ENCODE results near the gene CMC4.

The CMC4 gene

DNA sequence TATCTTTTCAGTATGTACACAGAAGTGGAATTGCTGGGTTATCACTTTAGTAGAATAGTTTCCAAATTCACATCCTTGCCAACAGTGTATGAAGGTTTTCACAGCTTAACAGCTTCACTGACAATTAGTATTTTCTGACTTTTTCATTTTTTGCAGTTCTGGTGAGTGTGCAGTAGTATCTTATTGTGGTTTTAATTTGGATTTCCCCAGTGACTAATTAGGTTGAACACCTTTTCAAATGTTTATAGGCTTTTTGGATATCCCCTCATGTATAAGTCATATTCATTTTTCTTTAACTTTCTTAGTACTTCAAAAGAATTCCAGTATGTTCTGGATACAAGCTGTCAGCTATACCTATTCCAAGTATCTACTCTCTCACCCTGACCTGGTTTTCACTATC is 37.5 kb upstream of the CMC4 start:
- TF ChIP-seq YY1 (IDR thresholded peaks at IDR 0.05; ENCODE audit: low read depth): no peak
- TF ChIP-seq, protein P1, sequence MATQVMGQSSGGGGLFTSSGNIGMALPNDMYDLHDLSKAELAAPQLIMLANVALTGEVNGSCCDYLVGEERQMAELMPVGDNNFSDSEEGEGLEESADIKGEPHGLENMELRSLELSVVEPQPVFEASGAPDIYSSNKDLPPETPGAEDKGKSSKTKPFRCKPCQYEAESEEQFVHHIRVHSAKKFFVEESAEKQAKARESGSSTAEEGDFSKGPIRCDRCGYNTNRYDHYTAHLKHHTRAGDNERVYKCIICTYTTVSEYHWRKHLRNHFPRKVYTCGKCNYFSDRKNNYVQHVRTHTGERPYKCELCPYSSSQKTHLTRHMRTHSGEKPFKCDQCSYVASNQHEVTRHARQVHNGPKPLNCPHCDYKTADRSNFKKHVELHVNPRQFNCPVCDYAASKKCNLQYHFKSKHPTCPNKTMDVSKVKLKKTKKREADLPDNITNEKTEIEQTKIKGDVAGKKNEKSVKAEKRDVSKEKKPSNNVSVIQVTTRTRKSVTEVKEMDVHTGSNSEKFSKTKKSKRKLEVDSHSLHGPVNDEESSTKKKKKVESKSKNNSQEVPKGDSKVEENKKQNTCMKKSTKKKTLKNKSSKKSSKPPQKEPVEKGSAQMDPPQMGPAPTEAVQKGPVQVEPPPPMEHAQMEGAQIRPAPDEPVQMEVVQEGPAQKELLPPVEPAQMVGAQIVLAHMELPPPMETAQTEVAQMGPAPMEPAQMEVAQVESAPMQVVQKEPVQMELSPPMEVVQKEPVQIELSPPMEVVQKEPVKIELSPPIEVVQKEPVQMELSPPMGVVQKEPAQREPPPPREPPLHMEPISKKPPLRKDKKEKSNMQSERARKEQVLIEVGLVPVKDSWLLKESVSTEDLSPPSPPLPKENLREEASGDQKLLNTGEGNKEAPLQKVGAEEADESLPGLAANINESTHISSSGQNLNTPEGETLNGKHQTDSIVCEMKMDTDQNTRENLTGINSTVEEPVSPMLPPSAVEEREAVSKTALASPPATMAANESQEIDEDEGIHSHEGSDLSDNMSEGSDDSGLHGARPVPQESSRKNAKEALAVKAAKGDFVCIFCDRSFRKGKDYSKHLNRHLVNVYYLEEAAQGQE (IDR thresholded peaks at IDR 0.05; ENCODE audit: low read depth): no peak
- no peak for TF ChIP-seq NFIC (IDR thresholded peaks at IDR 0.05)
- TF ChIP-seq TCF12 (IDR thresholded peaks at IDR 0.05; ENCODE audit: low read depth): no peak
- TF ChIP-seq TEAD4 (IDR thresholded peaks at IDR 0.05): no peak
- TF ChIP-seq CEBPB (IDR thresholded peaks at IDR 0.05): no peak
- no peak for TF ChIP-seq CREB1 (IDR thresholded peaks at IDR 0.05; ENCODE audit: low read depth)
- TF ChIP-seq FOXM1 (IDR thresholded peaks at IDR 0.05; ENCODE audit: borderline replicate concordance, low read depth): no peak
- no peak for TF ChIP-seq TAF1 (IDR thresholded peaks at IDR 0.05; ENCODE audit: low read depth)
- no peak for TF ChIP-seq EGR1 (IDR thresholded peaks at IDR 0.05)
- TF ChIP-seq ZBTB7A (IDR thresholded peaks at IDR 0.05; ENCODE audit: low read depth): no peak
- TF ChIP-seq, protein P2, sequence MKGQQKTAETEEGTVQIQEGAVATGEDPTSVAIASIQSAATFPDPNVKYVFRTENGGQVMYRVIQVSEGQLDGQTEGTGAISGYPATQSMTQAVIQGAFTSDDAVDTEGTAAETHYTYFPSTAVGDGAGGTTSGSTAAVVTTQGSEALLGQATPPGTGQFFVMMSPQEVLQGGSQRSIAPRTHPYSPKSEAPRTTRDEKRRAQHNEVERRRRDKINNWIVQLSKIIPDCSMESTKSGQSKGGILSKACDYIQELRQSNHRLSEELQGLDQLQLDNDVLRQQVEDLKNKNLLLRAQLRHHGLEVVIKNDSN (IDR thresholded peaks at IDR 0.05): no peak
- no peak for TF ChIP-seq EP300 (IDR thresholded peaks at IDR 0.05; ENCODE audit: borderline replicate concordance)

DNA sequence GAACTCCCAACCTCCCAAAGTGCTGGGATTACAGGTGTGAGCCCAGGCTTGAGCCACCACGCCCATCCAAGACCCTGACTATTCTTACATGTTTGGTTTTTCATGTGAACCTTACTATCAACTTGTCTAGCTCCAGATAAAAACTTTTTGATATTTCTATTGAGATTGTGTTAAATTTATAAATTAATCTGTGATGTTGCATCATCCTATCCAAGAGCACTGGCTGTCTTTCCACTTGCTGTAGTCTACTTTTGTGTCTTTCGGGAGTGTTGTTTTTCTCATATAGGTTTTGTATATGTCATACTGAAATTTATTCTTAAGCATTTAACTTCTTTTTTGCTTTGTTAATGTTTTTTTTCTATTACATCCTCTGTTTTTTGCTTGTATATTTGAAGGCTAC is 35.0 kb upstream of the CMC4 start:
- TF ChIP-seq YY1 (IDR thresholded peaks at IDR 0.05; ENCODE audit: low read depth) (no peak), CEBPB (IDR thresholded peaks at IDR 0.05) (no peak), RAD21 (IDR thresholded peaks at IDR 0.05; ENCODE audit: low read depth) (no peak), TAF1 (IDR thresholded peaks at IDR 0.05; ENCODE audit: low read depth) (no peak), FOXM1 (IDR thresholded peaks at IDR 0.05; ENCODE audit: borderline replicate concordance, low read depth) (no peak), TCF12 (IDR thresholded peaks at IDR 0.05; ENCODE audit: low read depth) (no peak), CREB1 (IDR thresholded peaks at IDR 0.05; ENCODE audit: low read depth) (no peak), TEAD4 (IDR thresholded peaks at IDR 0.05) (no peak), EP300 (IDR thresholded peaks at IDR 0.05; ENCODE audit: borderline replicate concordance) (no peak), EGR1 (IDR thresholded peaks at IDR 0.05) (no peak), ZBTB7A (IDR thresholded peaks at IDR 0.05; ENCODE audit: low read depth) (no peak), NFIC (IDR thresholded peaks at IDR 0.05) (no peak)
- TF ChIP-seq, protein P2 (IDR thresholded peaks at IDR 0.05): no peak
- TF ChIP-seq, protein P1 (IDR thresholded peaks at IDR 0.05; ENCODE audit: low read depth): no peak
- TF ChIP-seq, protein P3, sequence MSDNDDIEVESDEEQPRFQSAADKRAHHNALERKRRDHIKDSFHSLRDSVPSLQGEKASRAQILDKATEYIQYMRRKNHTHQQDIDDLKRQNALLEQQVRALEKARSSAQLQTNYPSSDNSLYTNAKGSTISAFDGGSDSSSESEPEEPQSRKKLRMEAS (IDR thresholded peaks at IDR 0.05): no peak

DNA sequence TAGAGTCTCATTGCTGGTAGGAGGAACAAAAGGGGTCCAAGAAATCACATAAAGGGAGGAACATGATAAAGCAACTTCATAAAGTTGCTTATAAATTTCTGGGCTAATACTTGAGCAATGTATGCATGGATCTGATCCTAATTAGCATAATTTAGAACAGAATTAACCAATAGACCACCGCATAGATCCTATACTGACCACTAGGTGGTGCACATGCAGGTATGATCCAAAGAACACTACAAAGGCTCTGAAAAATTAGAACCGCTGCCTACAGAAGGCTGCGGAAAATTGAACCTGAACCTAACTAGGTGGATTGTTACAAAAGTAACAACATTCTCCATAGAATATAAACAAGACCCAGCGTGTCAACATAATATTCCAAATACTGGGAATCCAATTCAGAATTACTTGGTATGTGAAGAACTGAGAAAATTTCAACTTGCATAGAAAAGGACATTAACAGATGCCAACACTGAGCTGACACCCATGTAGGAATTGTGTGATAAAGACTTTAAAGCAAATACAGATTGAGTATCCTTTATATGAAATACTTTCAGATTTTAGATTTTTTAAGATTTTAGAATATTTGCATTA is 23.6 kb upstream of the CMC4 start:
- TF ChIP-seq TEAD4 (IDR thresholded peaks at IDR 0.05) (no peak), RAD21 (IDR thresholded peaks at IDR 0.05; ENCODE audit: low read depth) (peak; percentile 31; the same call in 1 of the 2 replicates), CREB1 (IDR thresholded peaks at IDR 0.05; ENCODE audit: low read depth) (no peak), YY1 (IDR thresholded peaks at IDR 0.05; ENCODE audit: low read depth) (no peak)

DNA sequence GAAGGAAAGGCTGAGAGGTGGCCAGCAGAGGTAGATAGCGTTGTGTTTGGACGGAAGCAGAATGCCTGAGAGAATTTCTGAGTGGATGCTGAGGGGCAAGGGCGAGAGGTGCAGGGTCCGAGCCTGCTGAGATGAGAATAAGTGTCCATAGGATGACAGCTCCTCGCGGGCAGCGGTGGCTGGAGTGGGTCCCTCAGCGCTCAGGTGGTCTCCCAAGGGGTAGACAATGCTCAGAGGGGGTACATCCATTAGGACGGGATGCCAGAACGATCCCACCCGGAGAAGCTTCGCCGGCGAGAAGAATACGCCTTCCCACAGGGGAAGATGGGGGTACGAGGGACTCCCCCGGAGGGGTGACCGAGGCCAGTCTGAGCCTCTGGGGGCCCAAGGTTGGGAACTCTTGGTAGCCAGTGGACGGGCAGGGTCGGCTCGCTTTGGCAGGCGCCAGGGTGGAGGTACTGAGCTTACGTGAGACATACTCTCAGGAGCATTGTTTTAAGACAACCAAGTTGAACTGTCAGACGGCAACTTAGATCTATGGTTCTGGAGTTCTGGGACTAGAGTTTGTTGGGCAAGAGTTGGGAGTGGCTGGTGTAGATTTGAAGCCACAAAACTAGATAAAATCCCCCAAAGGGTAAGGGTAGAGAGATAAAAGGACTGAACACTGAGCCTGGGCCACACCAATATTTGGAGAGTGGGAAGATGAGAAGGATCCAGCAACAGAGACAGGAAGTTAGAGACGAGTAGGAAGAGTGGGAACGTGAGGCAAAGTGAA is 16.2 kb upstream of the CMC4 start:
- TF ChIP-seq TEAD4 (IDR thresholded peaks at IDR 0.05) (no peak), RAD21 (IDR thresholded peaks at IDR 0.05; ENCODE audit: low read depth) (no peak), EP300 (IDR thresholded peaks at IDR 0.05; ENCODE audit: borderline replicate concordance) (no peak), TAF1 (IDR thresholded peaks at IDR 0.05; ENCODE audit: low read depth) (no peak), ZBTB7A (IDR thresholded peaks at IDR 0.05; ENCODE audit: low read depth) (no peak), YY1 (IDR thresholded peaks at IDR 0.05; ENCODE audit: low read depth) (no peak), NFIC (IDR thresholded peaks at IDR 0.05) (no peak), EGR1 (IDR thresholded peaks at IDR 0.05) (no peak), CREB1 (IDR thresholded peaks at IDR 0.05; ENCODE audit: low read depth) (no peak), FOXM1 (IDR thresholded peaks at IDR 0.05; ENCODE audit: borderline replicate concordance, low read depth) (no peak), TCF12 (IDR thresholded peaks at IDR 0.05; ENCODE audit: low read depth) (no peak)
- TF ChIP-seq, protein P2 (IDR thresholded peaks at IDR 0.05): no peak
- TF ChIP-seq, protein P3 (IDR thresholded peaks at IDR 0.05): no peak
- TF ChIP-seq, protein P1 (IDR thresholded peaks at IDR 0.05; ENCODE audit: low read depth): no peak
